ENCODE measurements around the gene SLC12A4. TPM values are rescaled to one million over a fixed set of nuclear protein-coding genes. Genes with fewer than 3 reads are reported as not detected.

The SLC12A4 gene
- total and polyA plus RNA-seq, 2 of the 13 experiments (the other 11 are each of a cell fraction or from before 2014, with no cell fraction given): 65.1 to 84.3 TPM

DNA sequence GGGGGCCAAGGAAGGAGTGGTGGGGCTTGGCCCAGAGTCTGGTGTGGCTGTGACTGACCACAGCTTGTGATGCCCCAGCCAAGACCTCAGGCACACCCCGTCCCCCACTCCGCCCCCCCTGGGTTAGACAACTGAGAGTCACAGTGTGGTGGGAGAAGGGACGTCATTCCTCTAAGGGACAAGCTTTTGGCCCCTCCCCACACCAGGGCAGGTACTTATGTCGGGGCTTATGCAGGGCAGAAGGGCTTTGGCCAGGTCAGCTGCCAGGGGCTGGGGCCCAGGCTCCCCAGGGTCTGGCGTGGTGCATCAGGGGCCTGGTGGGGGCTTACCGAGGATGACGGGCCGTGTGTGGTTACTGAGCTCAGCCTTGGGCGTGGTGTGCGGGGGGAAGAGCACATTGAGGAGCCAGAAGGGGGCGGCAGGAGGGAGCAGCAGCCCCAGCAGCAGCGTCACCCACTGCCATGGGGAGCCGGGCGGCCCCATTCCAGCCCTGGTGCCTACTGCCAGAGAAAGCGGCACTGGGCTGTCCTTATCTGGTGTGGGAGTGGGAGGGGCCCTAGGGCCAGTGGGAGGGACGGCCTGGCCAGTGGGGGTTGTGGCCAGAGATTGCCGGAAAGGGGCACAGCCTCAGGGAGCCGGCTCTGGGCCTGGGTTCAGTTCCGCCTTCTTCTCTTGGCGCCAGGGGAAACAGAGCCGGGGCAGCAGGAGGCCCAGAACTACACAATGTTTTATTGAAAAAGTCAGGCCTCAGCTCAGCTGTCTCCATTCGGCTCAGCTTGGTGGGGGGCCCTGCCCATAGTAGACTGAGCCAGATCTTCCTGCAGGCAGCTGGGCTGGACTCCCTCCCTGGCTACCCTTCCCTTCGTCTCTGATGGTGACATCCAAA, 24.6 kb downstream of the SLC12A4 start, which contains the start of gene LCAT (continued):
- TF ChIP-seq, protein P1, sequence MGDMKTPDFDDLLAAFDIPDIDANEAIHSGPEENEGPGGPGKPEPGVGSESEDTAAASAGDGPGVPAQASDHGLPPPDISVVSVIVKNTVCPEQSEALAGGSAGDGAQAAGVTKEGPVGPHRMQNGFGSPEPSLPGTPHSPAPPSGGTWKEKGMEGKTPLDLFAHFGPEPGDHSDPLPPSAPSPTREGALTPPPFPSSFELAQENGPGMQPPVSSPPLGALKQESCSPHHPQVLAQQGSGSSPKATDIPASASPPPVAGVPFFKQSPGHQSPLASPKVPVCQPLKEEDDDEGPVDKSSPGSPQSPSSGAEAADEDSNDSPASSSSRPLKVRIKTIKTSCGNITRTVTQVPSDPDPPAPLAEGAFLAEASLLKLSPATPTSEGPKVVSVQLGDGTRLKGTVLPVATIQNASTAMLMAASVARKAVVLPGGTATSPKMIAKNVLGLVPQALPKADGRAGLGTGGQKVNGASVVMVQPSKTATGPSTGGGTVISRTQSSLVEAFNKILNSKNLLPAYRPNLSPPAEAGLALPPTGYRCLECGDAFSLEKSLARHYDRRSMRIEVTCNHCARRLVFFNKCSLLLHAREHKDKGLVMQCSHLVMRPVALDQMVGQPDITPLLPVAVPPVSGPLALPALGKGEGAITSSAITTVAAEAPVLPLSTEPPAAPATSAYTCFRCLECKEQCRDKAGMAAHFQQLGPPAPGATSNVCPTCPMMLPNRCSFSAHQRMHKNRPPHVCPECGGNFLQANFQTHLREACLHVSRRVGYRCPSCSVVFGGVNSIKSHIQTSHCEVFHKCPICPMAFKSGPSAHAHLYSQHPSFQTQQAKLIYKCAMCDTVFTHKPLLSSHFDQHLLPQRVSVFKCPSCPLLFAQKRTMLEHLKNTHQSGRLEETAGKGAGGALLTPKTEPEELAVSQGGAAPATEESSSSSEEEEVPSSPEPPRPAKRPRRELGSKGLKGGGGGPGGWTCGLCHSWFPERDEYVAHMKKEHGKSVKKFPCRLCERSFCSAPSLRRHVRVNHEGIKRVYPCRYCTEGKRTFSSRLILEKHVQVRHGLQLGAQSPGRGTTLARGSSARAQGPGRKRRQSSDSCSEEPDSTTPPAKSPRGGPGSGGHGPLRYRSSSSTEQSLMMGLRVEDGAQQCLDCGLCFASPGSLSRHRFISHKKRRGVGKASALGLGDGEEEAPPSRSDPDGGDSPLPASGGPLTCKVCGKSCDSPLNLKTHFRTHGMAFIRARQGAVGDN (CRISPR knock-in tag; IDR thresholded peaks at IDR 0.05): peak; percentile 77
- peak; percentile 67 for TF ChIP-seq FOXO1 (CRISPR knock-in tag; IDR thresholded peaks at IDR 0.05)
- TF ChIP-seq, protein P2, sequence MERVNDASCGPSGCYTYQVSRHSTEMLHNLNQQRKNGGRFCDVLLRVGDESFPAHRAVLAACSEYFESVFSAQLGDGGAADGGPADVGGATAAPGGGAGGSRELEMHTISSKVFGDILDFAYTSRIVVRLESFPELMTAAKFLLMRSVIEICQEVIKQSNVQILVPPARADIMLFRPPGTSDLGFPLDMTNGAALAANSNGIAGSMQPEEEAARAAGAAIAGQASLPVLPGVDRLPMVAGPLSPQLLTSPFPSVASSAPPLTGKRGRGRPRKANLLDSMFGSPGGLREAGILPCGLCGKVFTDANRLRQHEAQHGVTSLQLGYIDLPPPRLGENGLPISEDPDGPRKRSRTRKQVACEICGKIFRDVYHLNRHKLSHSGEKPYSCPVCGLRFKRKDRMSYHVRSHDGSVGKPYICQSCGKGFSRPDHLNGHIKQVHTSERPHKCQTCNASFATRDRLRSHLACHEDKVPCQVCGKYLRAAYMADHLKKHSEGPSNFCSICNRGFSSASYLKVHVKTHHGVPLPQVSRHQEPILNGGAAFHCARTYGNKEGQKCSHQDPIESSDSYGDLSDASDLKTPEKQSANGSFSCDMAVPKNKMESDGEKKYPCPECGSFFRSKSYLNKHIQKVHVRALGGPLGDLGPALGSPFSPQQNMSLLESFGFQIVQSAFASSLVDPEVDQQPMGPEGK (CRISPR knock-in tag; IDR thresholded peaks at IDR 0.05): peak; percentile 79
- TF ChIP-seq SAP130 (CRISPR knock-in tag; IDR thresholded peaks at IDR 0.05; ENCODE audit: low read depth): peak; percentile 59
- peak; percentile 17; the same call in 1 of the 2 replicates for TF ChIP-seq ZFP90 (CRISPR knock-in tag; IDR thresholded peaks at IDR 0.05; ENCODE audit: borderline replicate concordance)
- no peak for TF ChIP-seq HMGA1 (CRISPR knock-in tag; conservative IDR thresholded peaks at IDR 0.05)
- TF ChIP-seq ZNF562 (CRISPR knock-in tag; IDR thresholded peaks at IDR 0.05; ENCODE audit: borderline replicate concordance): no peak
- peak; percentile 49 for TF ChIP-seq ZSCAN9 (CRISPR knock-in tag; IDR thresholded peaks at IDR 0.05; ENCODE audit: borderline replicate concordance)
- TF ChIP-seq SMARCC2 (IDR thresholded peaks at IDR 0.05): no peak
- peak; percentile 79; the same call in 1 of the 2 replicates for TF ChIP-seq ZNF331 (CRISPR knock-in tag; IDR thresholded peaks at IDR 0.05)
- 0 out of 2 replicates have a peak, but pooled peaks have one; percentile 53 for TF ChIP-seq BORCS8-MEF2B (CRISPR knock-in tag; IDR thresholded peaks at IDR 0.05)
- TF ChIP-seq KAT2B (IDR thresholded peaks at IDR 0.05; ENCODE audit: borderline replicate concordance, low read depth, low read length): no peak
- TF ChIP-seq KLF13 (CRISPR knock-in tag; IDR thresholded peaks at IDR 0.05): no peak
- 0 out of 2 replicates have a peak, but pooled peaks have one; percentile 21 for TF ChIP-seq ZNF674 (CRISPR knock-in tag; IDR thresholded peaks at IDR 0.05; ENCODE audit: low read depth)
- no peak for TF ChIP-seq ATF7 (IDR thresholded peaks at IDR 0.05)
- TF ChIP-seq ATF7 (CRISPR knock-in tag; IDR thresholded peaks at IDR 0.05): no peak
- TF ChIP-seq ZNF546 (CRISPR knock-in tag; conservative IDR thresholded peaks at IDR 0.05): 0 out of 2 replicates have a peak, but pooled peaks have one; percentile 26
- TF ChIP-seq, protein P3, sequence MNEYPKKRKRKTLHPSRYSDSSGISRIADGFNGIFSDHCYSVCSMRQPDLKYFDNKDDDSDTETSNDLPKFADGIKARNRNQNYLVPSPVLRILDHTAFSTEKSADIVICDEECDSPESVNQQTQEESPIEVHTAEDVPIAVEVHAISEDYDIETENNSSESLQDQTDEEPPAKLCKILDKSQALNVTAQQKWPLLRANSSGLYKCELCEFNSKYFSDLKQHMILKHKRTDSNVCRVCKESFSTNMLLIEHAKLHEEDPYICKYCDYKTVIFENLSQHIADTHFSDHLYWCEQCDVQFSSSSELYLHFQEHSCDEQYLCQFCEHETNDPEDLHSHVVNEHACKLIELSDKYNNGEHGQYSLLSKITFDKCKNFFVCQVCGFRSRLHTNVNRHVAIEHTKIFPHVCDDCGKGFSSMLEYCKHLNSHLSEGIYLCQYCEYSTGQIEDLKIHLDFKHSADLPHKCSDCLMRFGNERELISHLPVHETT (CRISPR knock-in tag; conservative IDR thresholded peaks at IDR 0.05): peak; percentile 54; the same call in 1 of the 2 replicates
- TF ChIP-seq ZKSCAN1 (IDR thresholded peaks at IDR 0.05; ENCODE audit: low read length): no peak
- TF ChIP-seq ISL2 (CRISPR knock-in tag; IDR thresholded peaks at IDR 0.05): peak; percentile 41; the same call in 1 of the 2 replicates
- TF ChIP-seq, protein P4, sequence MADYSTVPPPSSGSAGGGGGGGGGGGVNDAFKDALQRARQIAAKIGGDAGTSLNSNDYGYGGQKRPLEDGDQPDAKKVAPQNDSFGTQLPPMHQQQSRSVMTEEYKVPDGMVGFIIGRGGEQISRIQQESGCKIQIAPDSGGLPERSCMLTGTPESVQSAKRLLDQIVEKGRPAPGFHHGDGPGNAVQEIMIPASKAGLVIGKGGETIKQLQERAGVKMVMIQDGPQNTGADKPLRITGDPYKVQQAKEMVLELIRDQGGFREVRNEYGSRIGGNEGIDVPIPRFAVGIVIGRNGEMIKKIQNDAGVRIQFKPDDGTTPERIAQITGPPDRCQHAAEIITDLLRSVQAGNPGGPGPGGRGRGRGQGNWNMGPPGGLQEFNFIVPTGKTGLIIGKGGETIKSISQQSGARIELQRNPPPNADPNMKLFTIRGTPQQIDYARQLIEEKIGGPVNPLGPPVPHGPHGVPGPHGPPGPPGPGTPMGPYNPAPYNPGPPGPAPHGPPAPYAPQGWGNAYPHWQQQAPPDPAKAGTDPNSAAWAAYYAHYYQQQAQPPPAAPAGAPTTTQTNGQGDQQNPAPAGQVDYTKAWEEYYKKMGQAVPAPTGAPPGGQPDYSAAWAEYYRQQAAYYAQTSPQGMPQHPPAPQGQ (CRISPR knock-in tag; IDR thresholded peaks at IDR 0.05; ENCODE audit: borderline replicate concordance): no peak
